Measurements from ENCODE around the gene RNU6-1.

- TF ChIP-seq CTCF (IDR thresholded peaks at IDR 0.05) (no peak), POLR2AphosphoS5 (IDR thresholded peaks at IDR 0.05) (no peak), POLR2A (IDR thresholded peaks at IDR 0.05) (no peak)
Measured at GRCh38 chr15:67840749-67841512, 1.1 kb upstream of the RNU6-1 start.

Data from sigmoid colon (tissue), 4 donors.